IPS DF 6.9 (cell line): ENCODE measurements around the gene OGFRL1.

Experiments used
- DNase-seq: peaks from one replicate; pipeline ENCODE4 v3.0.0-alpha.2; 2013; ENCODE audit warnings: low read depth, low spot score
- H3K27ac ChIP-seq: one replicate; pipeline ENCODE4 v1.5.1; 2013; ENCODE audit warnings: low read length, control low read depth
- H3K27me3 ChIP-seq: 2 replicates; pipeline ENCODE4 v1.6.1; 2013; ENCODE audit warnings: mild to moderate bottlenecking, low read length; ENCODE audit not compliant: control insufficient read depth, insufficient read depth
- H3K36me3 ChIP-seq: 2 replicates; pipeline ENCODE4 v1.6.1; 2013; ENCODE audit warnings: low read length; ENCODE audit not compliant: control insufficient read depth, insufficient read depth
- H3K4me1 ChIP-seq: 2 replicates; pipeline ENCODE4 v1.6.1; 2013; ENCODE audit warnings: low read length; ENCODE audit not compliant: control insufficient read depth, insufficient read depth
- H3K4me3 ChIP-seq: 2 replicates; pipeline ENCODE4 v1.5.1; 2013; ENCODE audit warnings: mild to moderate bottlenecking, low read length
- H3K9me3 ChIP-seq: 2 replicates; pipeline ENCODE4 v1.6.1; 2013; ENCODE audit warnings: low read length, inconsistent platforms; ENCODE audit not compliant: control insufficient read depth, insufficient read depth
- WGBS: extraction: QIAGEN DNeasy Blood & Tissue Kit; methylation state at CpG from one replicate; pipeline ENCODE4 v1.1.7; 2013; ENCODE audit warnings: mixed read lengths, missing lambda C conversion rate; ENCODE audit not compliant: insufficient read length, insufficient coverage; 5-methylcytosine and 5-hydroxymethylcytosine counted together

The OGFRL1 gene

DNA sequence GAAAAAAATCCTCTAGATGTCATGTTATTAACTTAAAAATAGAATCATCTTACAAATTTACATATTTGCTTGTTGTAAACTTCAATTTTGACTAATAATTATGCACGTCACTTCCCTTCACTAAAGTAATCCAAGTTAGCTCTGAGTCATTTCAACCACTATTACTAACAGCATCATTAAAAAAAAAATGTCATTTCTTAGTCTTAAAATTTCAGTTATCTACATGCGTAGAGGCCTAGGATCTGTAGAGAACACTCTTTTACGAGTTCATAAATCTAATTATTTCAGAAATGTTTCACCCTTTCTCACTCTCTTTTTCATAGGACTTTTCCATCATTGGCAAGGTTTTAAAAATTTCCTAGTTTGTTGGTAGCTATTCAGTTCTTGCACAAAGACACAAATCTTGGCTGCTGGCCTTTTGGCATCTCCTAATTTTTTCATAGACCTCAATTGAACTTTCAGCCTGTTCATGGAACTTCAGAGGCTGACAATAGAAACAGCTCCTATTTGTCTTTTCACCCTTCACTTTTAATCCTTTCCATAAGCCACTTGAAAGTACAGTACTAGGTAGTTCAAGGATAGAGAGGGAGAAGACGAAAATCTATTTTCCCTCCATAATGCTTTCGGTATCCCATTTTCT is 61.5 kb downstream of the OGFRL1 start:
- no peak for DNase-seq
- no CpG with 5 or more reads among the region's 5 CpGs for WGBS
- Histone ChIP-seq H3K4me1 (no peaks in the 10 kb centered on the region), H3K9me3 (no peaks in the 10 kb centered on the region), H3K36me3 (no peaks in the 10 kb centered on the region), H3K4me3 (no peak overlapping the region), H3K27ac (no peak overlapping the region), H3K27me3 (no peaks in the 10 kb centered on the region)

DNA sequence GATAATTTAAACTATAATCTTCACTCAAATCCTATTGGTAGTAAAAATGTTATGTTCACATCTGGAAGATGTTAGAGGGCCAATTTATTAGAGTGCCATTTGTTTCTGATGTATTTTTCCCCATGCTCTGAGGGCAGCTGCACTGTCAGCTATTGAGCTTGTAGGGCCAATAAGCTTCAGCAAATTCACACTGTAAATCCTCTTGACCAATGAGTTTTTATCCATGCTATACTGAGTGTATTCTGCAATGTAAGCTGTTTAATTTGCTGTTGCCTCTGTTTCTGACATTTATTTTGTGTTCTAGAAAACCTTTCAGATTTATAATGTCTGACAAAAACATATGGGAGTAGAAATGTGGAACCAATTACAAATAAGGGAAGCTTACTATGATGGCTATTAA is 62.6 kb downstream of the OGFRL1 start:
- Histone ChIP-seq H3K4me1 (no peaks in the 10 kb centered on the region), H3K27me3 (no peaks in the 10 kb centered on the region), H3K4me3 (no peak overlapping the region), H3K9me3 (no peaks in the 10 kb centered on the region), H3K27ac (no peak overlapping the region), H3K36me3 (no peaks in the 10 kb centered on the region)
- no peak for DNase-seq
